GM19372 (cell line): ENCODE data around the gene SEC61A1.

ENCODE experiments used
- ATAC-seq: cut with Tn5 transposase; IDR thresholded peaks from one replicate; pipeline ENCODE4 v1.9.1; 2021; ENCODE audit warnings: mild to moderate bottlenecking, low read depth, moderate library complexity; ENCODE audit not compliant: unreplicated experiment

SEC61A1 gene

DNA sequence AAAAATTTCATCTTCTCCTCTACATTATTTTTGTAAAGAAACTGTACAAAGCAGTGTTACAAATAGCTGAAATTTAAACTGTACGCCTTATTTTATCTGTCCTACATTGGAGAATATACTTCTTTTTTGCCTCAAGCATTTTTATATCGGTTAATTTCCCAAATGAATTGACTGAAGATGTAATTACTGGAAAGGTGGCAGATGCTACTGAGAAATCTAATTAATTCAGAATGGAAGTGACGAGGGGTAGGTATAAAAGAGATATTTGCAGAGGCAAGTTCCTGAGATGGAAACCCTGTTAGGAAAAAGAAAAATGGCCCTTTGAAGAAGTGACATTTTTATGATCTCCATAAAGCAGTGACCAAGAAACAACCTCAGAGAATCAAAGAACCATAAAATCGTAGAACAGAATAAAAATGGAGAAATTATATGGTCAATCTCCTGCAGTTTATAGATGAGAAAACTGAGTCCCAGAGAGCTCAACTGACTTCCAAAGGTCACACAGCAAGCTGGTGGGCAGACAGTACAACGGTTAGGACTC lies 51.0 kb downstream of the SEC61A1 start:
- no peak for ATAC-seq

- ATAC-seq = no peak
These were observed 55.6 kb downstream of the SEC61A1 start for GRCh38 chr3:128107834-128108233.

- ATAC-seq = no peak
These were observed 58.9 kb downstream of the SEC61A1 start for GRCh38 chr3:128111147-128111546.

DNA sequence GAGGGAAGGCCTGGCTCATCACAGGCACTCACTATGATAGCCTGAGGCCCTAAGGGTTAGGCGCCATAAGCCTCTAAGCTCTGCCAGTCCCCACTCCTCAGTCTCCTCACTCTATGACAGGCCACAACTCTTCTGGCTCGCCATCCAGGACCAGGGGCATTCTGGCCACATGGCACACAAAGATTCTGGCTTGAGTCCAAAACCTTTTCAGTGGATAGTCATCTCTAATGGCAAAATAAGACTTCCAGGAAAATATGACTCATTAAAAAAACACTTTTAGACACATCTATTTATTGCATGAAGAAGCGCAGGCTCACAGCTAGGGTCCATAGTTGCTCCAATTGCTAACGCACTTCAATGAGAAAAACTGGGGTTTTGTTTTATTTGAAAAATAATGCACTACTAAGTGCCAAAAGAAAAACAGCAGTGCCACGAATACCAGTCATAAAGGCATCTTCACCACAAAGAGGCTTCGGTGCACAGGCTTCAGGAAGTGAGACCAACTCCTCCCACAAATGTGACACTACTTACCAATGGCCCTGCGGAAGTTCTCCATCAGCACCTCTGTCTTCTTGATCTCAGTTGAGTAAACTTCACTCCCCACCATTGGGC lies 60.2 kb downstream of the SEC61A1 start:
- ATAC-seq = no peak

- ATAC-seq = no peak
These were observed 61.9 kb downstream of the SEC61A1 start for GRCh38 chr3:128113817-128114794.
